ENCODE results near the gene DDTL. TPM values are rescaled to one million over a fixed set of nuclear protein-coding genes. Genes with fewer than 3 reads are reported as not detected.

DDTL gene
- not detected in 2 replicates for total RNA-seq

GRCh38 chr22:23966568-23966967 is at the start of gene DDTL:
Gene DDTL (plus strand): TSS chr22:23966888. CDS start chr22:23966915, 27 bp downstream.

GRCh38 chr22:23961084-23961771 is 5.5 kb upstream of the DDTL start, which contains the start of gene GSTT2B:
Gene GSTT2B (minus strand): TSS chr22:23961195. CDS start chr22:23961131, 64 bp downstream.

GRCh38 chr22:23974345-23974744 is 7.7 kb downstream of the DDTL start, which contains the start of gene DDT:
Gene DDT (minus strand): TSS chr22:23974441. CDS start chr22:23974414, 27 bp downstream.

GRCh38 chr22:23979557-23980240 is 13.0 kb downstream of the DDTL start, which contains the start of gene GSTT2:
Gene GSTT2 (plus strand): TSS chr22:23980134.

GRCh38 chr22:24005201-24005600 is 38.5 kb downstream of the DDTL start, which contains the start of gene GSTT4:
Gene GSTT4 (minus strand): TSS chr22:24005453. CDS start chr22:24005356, 97 bp downstream.

Other genes with a start within 250 kb of the DDTL start
- 1.4 and 1.6 TPM in 2 replicates for gene ZNF70, start 215.8 kb upstream of the DDTL start, total RNA-seq
- gene VPREB3, start 212.5 kb upstream of the DDTL start, total RNA-seq: not detected in 2 replicates
- gene C22orf15, start 203.9 kb upstream of the DDTL start, total RNA-seq: 0.35 TPM in 1 of 2 replicates, not detected in the other
- 0.98 and 7.2 TPM in 2 replicates for gene CHCHD10, start 198.9 kb upstream of the DDTL start, total RNA-seq
- 0.46 and 1.3 TPM in 2 replicates for gene MMP11, start 194.0 kb upstream of the DDTL start, total RNA-seq
- gene SMARCB1, start 179.9 kb upstream of the DDTL start, total RNA-seq: 89.9 and 90.7 TPM in 2 replicates
- gene DERL3, start 127.9 kb upstream of the DDTL start, total RNA-seq: 1.4 and 2.8 TPM in 2 replicates
- 4.1 and 10.6 TPM in 2 replicates for gene SLC2A11, start 109.0 kb upstream of the DDTL start, total RNA-seq
- 1,048 and 1,082 TPM in 2 replicates for gene MIF, start 72.5 kb upstream of the DDTL start, total RNA-seq
- gene GSTT2B, start 5.7 kb upstream of the DDTL start, total RNA-seq: 0.99 and 2.1 TPM in 2 replicates
- gene DDT, start 7.6 kb downstream of the DDTL start, total RNA-seq: 130 and 138 TPM in 2 replicates
- gene GSTT2, start 13.2 kb downstream of the DDTL start, total RNA-seq: not detected in 2 replicates
- gene GSTT4, start 38.6 kb downstream of the DDTL start, total RNA-seq: not detected in 2 replicates
- 24.2 and 28.4 TPM in 2 replicates for gene CABIN1, start 44.4 kb downstream of the DDTL start, total RNA-seq
- gene SUSD2, start 214.6 kb downstream of the DDTL start, total RNA-seq: 1.3 and 1.7 TPM in 2 replicates

Data from airway epithelial cell (primary cell).